Kidney glomerular epithelial cell (primary cell): ENCODE results near the gene GOLGA8S.
"Not testable (repeated sequence)": the region's sequence is repeated elsewhere in the genome, so short reads cannot be mapped to it uniquely, and the experiment has no call there.

Experiments used
- DNase-seq: peaks from one replicate; lab custom pipeline; 2025; lab: John Stamatoyannopoulos, UW

Gene GOLGA8S

GRCh38 chr15:23397779-23398178, 43.2 kb downstream of the GOLGA8S start:
- DNase-seq = no peak

DNA sequence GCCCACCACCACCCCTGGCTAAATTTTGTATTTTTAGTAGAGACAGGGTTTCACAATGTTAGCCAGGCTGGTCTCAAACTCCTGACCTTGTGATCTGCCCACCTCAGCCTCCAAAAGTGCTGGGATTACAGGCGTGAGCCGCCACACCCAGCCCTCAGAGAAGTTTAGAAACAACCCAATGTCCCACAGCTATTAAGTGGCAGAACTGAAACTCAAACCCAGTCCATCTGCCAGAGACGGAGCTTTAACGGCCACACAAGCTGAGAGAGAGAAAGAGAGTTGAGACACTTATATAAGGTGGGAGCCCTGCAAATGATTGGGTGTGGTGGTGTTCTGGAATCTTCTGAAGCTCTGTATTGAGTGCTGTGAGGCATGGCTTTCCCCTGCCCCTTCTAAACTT, 43.8 kb downstream of the GOLGA8S start:
- DNase-seq = not testable (repeated sequence)

- not testable (repeated sequence) for DNase-seq
Observed at GRCh38 chr15:23399207-23399606, 44.7 kb downstream of the GOLGA8S start.

- no peak for DNase-seq
Observed at GRCh38 chr15:23401627-23402026, 47.1 kb downstream of the GOLGA8S start.

DNA sequence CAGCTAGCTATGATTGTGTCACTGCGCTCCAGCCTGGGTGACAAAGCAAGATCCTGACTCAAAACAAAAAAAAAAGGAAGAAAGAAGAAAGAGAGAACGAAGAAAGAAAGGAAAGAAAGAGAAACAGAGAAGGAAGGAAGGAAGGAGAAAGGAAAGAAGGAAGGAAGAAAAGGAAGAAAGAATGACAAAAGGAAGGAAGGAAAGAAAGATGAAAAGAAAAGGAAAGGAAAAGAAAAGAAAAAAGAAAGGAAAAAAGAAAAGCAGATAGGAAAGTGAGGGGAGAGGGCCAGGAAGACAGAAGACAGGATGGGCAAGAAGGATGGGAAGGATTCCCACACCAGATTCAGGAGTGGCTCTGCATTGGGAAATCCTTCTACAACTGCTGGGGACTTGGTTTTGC, 47.6 kb downstream of the GOLGA8S start:
- no peak for DNase-seq

DNA sequence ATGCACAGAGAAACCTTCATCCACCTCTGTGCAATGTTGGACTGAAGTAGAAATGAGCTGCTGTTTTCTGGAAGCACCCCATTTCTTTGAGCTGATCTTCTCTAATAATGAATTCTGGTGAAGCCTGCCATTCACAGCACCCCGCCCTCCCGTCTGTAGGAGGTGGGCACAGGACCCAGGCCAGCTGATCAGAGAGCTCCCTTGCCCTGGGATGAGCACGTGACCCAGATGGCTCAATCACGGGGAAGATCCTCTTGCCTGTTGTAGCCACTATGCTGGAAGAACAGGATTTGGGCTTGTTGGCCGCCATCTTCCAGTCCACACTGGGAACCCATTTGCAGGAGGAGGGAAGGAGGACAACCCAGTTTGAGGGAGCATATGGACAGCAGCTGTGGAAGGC, 48.0 kb downstream of the GOLGA8S start:
- no peak for DNase-seq

- no peak for DNase-seq
Observed at GRCh38 chr15:23403550-23403949, 49.0 kb downstream of the GOLGA8S start.

DNA sequence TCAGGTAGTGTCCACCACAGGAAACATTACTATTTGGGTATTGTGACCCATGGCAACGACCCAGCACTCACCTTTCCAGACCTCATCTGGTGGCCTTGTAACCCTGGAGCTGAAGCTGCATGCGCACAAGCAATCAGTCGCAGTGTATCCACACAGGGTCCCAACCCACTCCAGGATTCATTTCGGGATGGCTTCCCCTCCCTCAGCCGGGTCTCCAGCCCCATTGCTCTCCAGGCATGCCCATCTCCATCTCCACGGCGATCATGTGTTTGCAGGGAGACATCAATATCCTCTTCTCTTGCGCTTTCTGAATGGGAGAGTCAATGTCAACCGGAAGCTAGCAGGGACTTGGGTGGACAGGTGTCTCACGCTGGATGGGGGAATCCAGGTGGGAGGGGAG, 57.3 kb downstream of the GOLGA8S start:
- no peak for DNase-seq

GRCh38 chr15:23412881-23413600, 58.5 kb downstream of the GOLGA8S start:
- not testable (repeated sequence) for DNase-seq
